B cell (primary cell): Measurements from ENCODE around the gene PARVA. TPM values are rescaled to one million over a fixed set of nuclear protein-coding genes. Genes with fewer than 3 reads are reported as not detected.

Experiments used
- ATAC-seq: fragments of 200-7000 bp; cut with Tn5 transposase; one replicate; pipeline ENCODE4 v1.10.0; 2021; ENCODE audit warnings: low read depth, mild to moderate bottlenecking, moderate number of reproducible peaks, moderate library complexity
- CTCF ChIA-PET: fragments of 350-600 bp; sonication (Branson Sonifier 250); formaldehyde crosslinking; loops from one replicate; lab custom pipeline; 2021; ENCODE audit warnings: antibody characterized with exemption, inconsistent platforms; lab: Charles Lee
- POLR2A ChIA-PET: fragments of 350-600 bp; sonication (Branson Sonifier 250); formaldehyde crosslinking; loops from one replicate; lab custom pipeline; 2021; ENCODE audit warnings: antibody characterized with exemption; lab: Charles Lee
- DNase-seq: peaks from one replicate; pipeline ENCODE4 v3.0.0; 2013
- H2AFZ ChIP-seq: 2 replicates; pipeline ENCODE4 v1.6.1; 2012; ENCODE audit warnings: mild to moderate bottlenecking, low read depth, low read length; ENCODE audit not compliant: insufficient read depth, poor library complexity, severe bottlenecking
- H3K27ac ChIP-seq, 2 donors: 1 replicate in 1 of 2; 2 replicates in 1 of 2; pipeline ENCODE4 v1.5.1; 2012 to 2013; ENCODE audit warnings: low read length in 2 of 2, mild to moderate bottlenecking in 2 of 2, moderate library complexity in 1 of 2
- H3K27me3 ChIP-seq, 4 experiments: fragments of 200-600 bp in 1 of 4; sonication (generic) in 1 of 4; replicated peaks in 1 of 4; 1 replicate in 2 of 4; 2 replicates in 2 of 4; pipeline versions ENCODE4 v1.6.1 to v1.7.0; 2013 to 2016; ENCODE audit warnings: low read length in 3 of 4, mild to moderate bottlenecking in 2 of 4, mixed read lengths in 1 of 4, moderate library complexity in 1 of 4; ENCODE audit not compliant: insufficient read depth in 4 of 4, control insufficient read depth in 3 of 4; ENCODE audit errors: control extremely low read depth in 1 of 4
- H3K36me3 ChIP-seq, 2 experiments: replicated peaks in 1 of 2; 1 replicate in 1 of 2; 2 replicates in 1 of 2; pipeline versions ENCODE4 v1.6.1 to v1.7.1; 2013; ENCODE audit warnings: low read length in 1 of 2; ENCODE audit not compliant: insufficient read depth in 2 of 2, control insufficient read depth in 1 of 2; ENCODE audit errors: control extremely low read depth in 1 of 2, extremely low read depth in 1 of 2
- H3K4me1 ChIP-seq, 2 donors: fragments of 200-600 bp in 1 of 2; sonication (generic) in 1 of 2; 1 replicate in 1 of 2; 2 replicates in 1 of 2; pipeline versions ENCODE4 v1.5.1 to v1.6.1; 2013 to 2017; ENCODE audit warnings: low read length in 2 of 2; ENCODE audit not compliant: control insufficient read depth in 2 of 2, insufficient read depth in 2 of 2
- H3K4me2 ChIP-seq: replicated peaks from 2 replicates; pipeline ENCODE3; 2012; ENCODE audit warnings: mild to moderate bottlenecking, low read depth, low read length; ENCODE audit not compliant: poor library complexity, severe bottlenecking
- H3K4me3 ChIP-seq, 5 experiments: fragments of 200-600 bp in 1 of 5; sonication (generic) in 1 of 5; 1 replicate in 3 of 5; 2 replicates in 2 of 5; pipeline versions ENCODE4 v1.5.1 to v1.7.0; 2011 to 2016; ENCODE audit warnings: low read length in 4 of 5, mild to moderate bottlenecking in 4 of 5, low read depth in 2 of 5, control low read depth in 1 of 5, moderate library complexity in 1 of 5; ENCODE audit not compliant: insufficient read depth in 1 of 5; ENCODE audit errors: control extremely low read depth in 1 of 5, extremely low read depth in 1 of 5
- H3K79me2 ChIP-seq: fragments of 200-600 bp; sonication (generic); one replicate; pipeline ENCODE4 v1.6.0; 2016; ENCODE audit warnings: low read length; ENCODE audit not compliant: control insufficient read depth, insufficient read depth
- H3K9ac ChIP-seq: fragments of 200-600 bp; sonication (generic); 2 replicates; pipeline ENCODE4 v1.6.1; 2017; ENCODE audit warnings: mild to moderate bottlenecking, low read length, moderate library complexity
- H3K9me3 ChIP-seq, 3 donors: one replicate each; pipeline versions ENCODE4 v1.6.1 to v1.7.1; 2013; ENCODE audit warnings: low read length in 2 of 3; ENCODE audit not compliant: control insufficient read depth in 2 of 3, insufficient read depth in 1 of 3; ENCODE audit errors: control extremely low read depth in 1 of 3
- H4K20me1 ChIP-seq: 2 replicates; pipeline ENCODE4 v1.6.0; 2012; ENCODE audit warnings: mild to moderate bottlenecking, low read length; ENCODE audit not compliant: insufficient read depth, control insufficient read depth, poor library complexity, severe bottlenecking
- H3K27ac Mint-ChIP-seq: one replicate; pipeline ENCODE4 v1.8.0; 2021; ENCODE audit warnings: mixed read lengths
- H3K27me3 Mint-ChIP-seq: one replicate; pipeline ENCODE4 v1.8.0; 2021; ENCODE audit warnings: mixed read lengths
- H3K4me1 Mint-ChIP-seq: one replicate; pipeline ENCODE4 v1.8.0; 2021; ENCODE audit warnings: mixed read lengths
- H3K4me3 Mint-ChIP-seq: one replicate; pipeline ENCODE4 v1.8.0; 2021; ENCODE audit warnings: mixed read lengths
- H3K9me3 Mint-ChIP-seq: one replicate; pipeline ENCODE4 v1.8.0; 2022; ENCODE audit warnings: mixed read lengths; ENCODE audit not compliant: insufficient read depth
- EZH2 ChIP-seq: IDR thresholded peaks from 2 replicates; pipeline ENCODE4 v1.6.1; 2012; ENCODE audit warnings: borderline replicate concordance, low read depth, mild to moderate bottlenecking, moderate library complexity, low read length; ENCODE audit not compliant: insufficient read depth, poor library complexity, severe bottlenecking
- WGBS: methylation state at CpG from one replicate; pipeline ENCODE4 v1.1.5; 2013; ENCODE audit warnings: missing lambda C conversion rate; ENCODE audit not compliant: insufficient coverage; 5-methylcytosine and 5-hydroxymethylcytosine counted together
- intact Hi-C: fragments of 100-400 bp; cut with micrococcal nuclease; formaldehyde crosslinking; loops from one replicate; pipeline ENCODE4 v1.10.0; 2022
- polyA plus RNA-seq: library from polyadenylated mRNA; depleted of rRNA; stranded (reverse); fragments of >200 nt; gene quantifications from 2 replicates; pipeline ENCODE4 v1.2.3, GENCODE V29; 2012
- total RNA-seq, 2 donors: library from RNA; stranded (reverse); fragments of 120-200 nt in 1 of 2; gene quantifications; 1 replicate in 1 of 2; 2 replicates in 1 of 2; pipeline versions ENCODE4 v1.2.3 to v1.2.4, GENCODE V29; 2013 to 2022
- TF ChIP-seq, protein P1 (sequence below): fragments of 200-600 bp; IDR thresholded peaks from one replicate; pipeline ENCODE4 v1.8.0; 2022; ENCODE audit warnings: antibody characterized with exemption, mild to moderate bottlenecking

Gene PARVA
- total and polyA plus RNA-seq, 2 donors (not counting 1 experiment from before 2014, with no cell fraction given), result not detected

DNA sequence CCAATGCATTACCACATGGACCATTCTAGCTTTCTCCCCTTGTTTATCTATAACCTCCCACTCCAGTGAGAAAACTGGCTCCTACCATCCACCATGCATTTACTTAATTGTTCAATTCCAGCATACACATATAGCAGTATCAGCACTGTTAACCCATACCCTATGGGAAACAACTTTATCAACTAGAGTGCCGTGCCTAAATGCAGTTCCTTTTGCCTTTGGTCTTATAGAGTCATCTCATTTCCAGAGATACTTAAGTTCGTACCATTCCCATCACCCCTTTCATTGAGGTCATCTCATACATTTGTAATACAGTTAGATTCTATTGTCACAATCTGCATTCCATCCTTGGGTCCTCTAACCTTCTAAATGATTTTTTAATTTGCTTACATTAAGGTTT lies 86.9 kb downstream of the PARVA start:
- Histone ChIP-seq H2AFZ (no peak overlapping the region), H3K79me2 (no peaks in the 10 kb centered on the region), H3K27ac (no peak overlapping the region), H3K9me3 (no peaks in the 10 kb centered on the region), H3K4me2 (no peak overlapping the region), H3K4me1 (no peaks in the 10 kb centered on the region), H4K20me1 (no peaks in the 10 kb centered on the region), H3K4me3 (no peak overlapping the region), H3K27me3 (no peaks in the 10 kb centered on the region), H3K36me3 (no peaks in the 10 kb centered on the region), H3K9ac (no peak overlapping the region)
- 86% methylated on average over 1 of the region's 2 CpGs for WGBS
- peaks cover 4% of the 10 kb centered on the region for H3K9me3 Mint-ChIP-seq
- TF ChIP-seq EZH2, result no peak
- TF ChIP-seq, protein P1, sequence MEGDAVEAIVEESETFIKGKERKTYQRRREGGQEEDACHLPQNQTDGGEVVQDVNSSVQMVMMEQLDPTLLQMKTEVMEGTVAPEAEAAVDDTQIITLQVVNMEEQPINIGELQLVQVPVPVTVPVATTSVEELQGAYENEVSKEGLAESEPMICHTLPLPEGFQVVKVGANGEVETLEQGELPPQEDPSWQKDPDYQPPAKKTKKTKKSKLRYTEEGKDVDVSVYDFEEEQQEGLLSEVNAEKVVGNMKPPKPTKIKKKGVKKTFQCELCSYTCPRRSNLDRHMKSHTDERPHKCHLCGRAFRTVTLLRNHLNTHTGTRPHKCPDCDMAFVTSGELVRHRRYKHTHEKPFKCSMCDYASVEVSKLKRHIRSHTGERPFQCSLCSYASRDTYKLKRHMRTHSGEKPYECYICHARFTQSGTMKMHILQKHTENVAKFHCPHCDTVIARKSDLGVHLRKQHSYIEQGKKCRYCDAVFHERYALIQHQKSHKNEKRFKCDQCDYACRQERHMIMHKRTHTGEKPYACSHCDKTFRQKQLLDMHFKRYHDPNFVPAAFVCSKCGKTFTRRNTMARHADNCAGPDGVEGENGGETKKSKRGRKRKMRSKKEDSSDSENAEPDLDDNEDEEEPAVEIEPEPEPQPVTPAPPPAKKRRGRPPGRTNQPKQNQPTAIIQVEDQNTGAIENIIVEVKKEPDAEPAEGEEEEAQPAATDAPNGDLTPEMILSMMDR, result no peak
- ATAC-seq, result no peak
- DNase-seq, result no peak
- no peak overlapping the region for H3K4me3 Mint-ChIP-seq
- CTCF ChIA-PET, result no interaction called here
- no peak overlapping the region for H3K27ac Mint-ChIP-seq
- POLR2A ChIA-PET, result no interaction called here
- H3K27me3 Mint-ChIP-seq, result no peaks in the 10 kb centered on the region
- intact Hi-C loops, result no loop called here
- H3K4me1 Mint-ChIP-seq, result no peaks in the 10 kb centered on the region

DNA sequence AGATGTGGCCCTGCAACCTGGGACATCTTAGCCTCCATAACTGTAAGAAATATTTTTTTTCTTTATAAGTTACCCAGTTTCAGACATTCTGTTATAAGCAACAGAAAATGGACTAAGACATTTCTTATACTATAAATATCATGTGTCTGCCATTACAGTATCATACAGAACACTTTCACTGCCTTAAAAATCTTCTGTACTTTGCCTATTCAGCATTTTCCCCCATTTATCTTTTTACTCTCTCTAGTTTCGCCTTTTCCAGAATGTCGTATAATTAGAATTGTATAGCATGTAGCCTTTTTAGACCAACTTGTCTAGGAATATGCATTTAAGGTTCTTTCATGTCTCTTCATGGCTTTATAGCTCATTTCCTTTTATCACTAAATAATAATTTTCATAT lies 88.0 kb downstream of the PARVA start:
- Histone ChIP-seq H3K27ac (no peak overlapping the region), H3K4me2 (no peak overlapping the region), H3K9me3 (no peaks in the 10 kb centered on the region), H3K9ac (no peak overlapping the region), H3K27me3 (no peaks in the 10 kb centered on the region), H3K4me3 (no peak overlapping the region), H2AFZ (no peak overlapping the region), H3K79me2 (no peaks in the 10 kb centered on the region), H3K36me3 (no peaks in the 10 kb centered on the region), H3K4me1 (no peaks in the 10 kb centered on the region), H4K20me1 (no peaks in the 10 kb centered on the region)
- no CpG with 5 or more reads among the region's 2 CpGs for WGBS
- TF ChIP-seq EZH2, result no peak
- TF ChIP-seq, protein P1, result no peak
- CTCF ChIA-PET, result no interaction called here
- peaks cover 4% of the 10 kb centered on the region for H3K9me3 Mint-ChIP-seq
- intact Hi-C loops, result no loop called here
- H3K27ac Mint-ChIP-seq, result no peak overlapping the region
- POLR2A ChIA-PET, result no interaction called here
- no peaks in the 10 kb centered on the region for H3K4me1 Mint-ChIP-seq
- H3K4me3 Mint-ChIP-seq, result no peak overlapping the region
- DNase-seq (no peak), ATAC-seq (no peak)
- H3K27me3 Mint-ChIP-seq, result no peaks in the 10 kb centered on the region
